Measurements from ENCODE around the gene CCDC82. TPM values are rescaled to one million over a fixed set of nuclear protein-coding genes. Genes with fewer than 3 reads are reported as not detected.
A peak's percentile ranks its signal among the peaks of the same experiment; 100 is the strongest.
"Not testable (repeated sequence)": the region's sequence is repeated elsewhere in the genome, so short reads cannot be mapped to it uniquely, and the experiment has no call there.

CCDC82 gene
- total RNA-seq, 1 donor from 2014 or later: 26.2 TPM

DNA sequence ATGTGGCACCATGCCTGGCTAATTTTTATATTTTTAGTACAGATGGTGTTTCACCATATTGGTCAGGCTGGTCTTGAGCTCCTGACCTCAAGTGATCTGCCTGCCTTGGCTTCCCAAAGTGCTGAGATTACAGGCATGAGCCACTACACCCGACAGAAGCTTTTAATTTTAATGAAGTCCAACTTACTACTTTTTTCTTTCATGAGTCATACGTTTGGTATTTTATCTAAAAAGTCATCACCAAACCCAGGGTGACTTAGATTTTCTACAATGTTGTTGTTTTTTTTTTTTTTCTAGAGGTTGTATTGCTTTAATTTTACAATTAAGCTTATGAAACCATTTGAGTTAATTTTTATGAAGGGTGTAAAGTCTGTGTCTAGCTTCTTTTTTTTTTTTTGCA lies 35.0 kb upstream of the CCDC82 start:
- Mint-ChIP-seq H3K4me3 (ENCODE audit: unreplicated experiment) (no peak overlapping the region), H3K27ac (ENCODE audit: unreplicated experiment) (no peak overlapping the region), H3K4me1 (ENCODE audit: low read depth, unreplicated experiment) (peaks cover 3% of the 10 kb centered on the region), H3K9me3 (ENCODE audit: unreplicated experiment) (peaks cover 1% of the 10 kb centered on the region), H3K36me3 (ENCODE audit: low read depth, unreplicated experiment) (no peaks in the 10 kb centered on the region), H3K27me3 (ENCODE audit: low read depth, unreplicated experiment) (no peaks in the 10 kb centered on the region)
- no peaks in the 10 kb centered on the region for H4K20me1 ChIP-seq (ENCODE audit: insufficient read depth, low read length)
- DNase-seq (ENCODE audit: low read depth) (peak; percentile 58), FAIRE-seq (no peak)
- H3K4me1 ChIP-seq (ENCODE audit: insufficient read depth, low read length): peaks cover 4% of the 10 kb centered on the region
- H3K27ac ChIP-seq (ENCODE audit: low read depth, low read length): no peak overlapping the region
- no peaks in the 10 kb centered on the region for H3K9me3 ChIP-seq (ENCODE audit: insufficient read depth, low read depth, low read length)
- H2AFZ ChIP-seq (ENCODE audit: low read depth, low read length): no peak overlapping the region
- no peaks in the 10 kb centered on the region for H3K79me2 ChIP-seq (ENCODE audit: insufficient read depth, low read length)
- H3K4me3 ChIP-seq (ENCODE audit: insufficient read depth, low read depth, low read length): no peak overlapping the region
- no peaks in the 10 kb centered on the region for H3K36me3 ChIP-seq (ENCODE audit: insufficient read depth, low read length)
- no peak overlapping the region for H3K9ac ChIP-seq (ENCODE audit: low read length)
- no peaks in the 10 kb centered on the region for H3K27me3 ChIP-seq (ENCODE audit: insufficient read depth, low read length)
- H3K4me2 ChIP-seq (ENCODE audit: low read length): no peak overlapping the region
- TF ChIP-seq, protein P1, sequence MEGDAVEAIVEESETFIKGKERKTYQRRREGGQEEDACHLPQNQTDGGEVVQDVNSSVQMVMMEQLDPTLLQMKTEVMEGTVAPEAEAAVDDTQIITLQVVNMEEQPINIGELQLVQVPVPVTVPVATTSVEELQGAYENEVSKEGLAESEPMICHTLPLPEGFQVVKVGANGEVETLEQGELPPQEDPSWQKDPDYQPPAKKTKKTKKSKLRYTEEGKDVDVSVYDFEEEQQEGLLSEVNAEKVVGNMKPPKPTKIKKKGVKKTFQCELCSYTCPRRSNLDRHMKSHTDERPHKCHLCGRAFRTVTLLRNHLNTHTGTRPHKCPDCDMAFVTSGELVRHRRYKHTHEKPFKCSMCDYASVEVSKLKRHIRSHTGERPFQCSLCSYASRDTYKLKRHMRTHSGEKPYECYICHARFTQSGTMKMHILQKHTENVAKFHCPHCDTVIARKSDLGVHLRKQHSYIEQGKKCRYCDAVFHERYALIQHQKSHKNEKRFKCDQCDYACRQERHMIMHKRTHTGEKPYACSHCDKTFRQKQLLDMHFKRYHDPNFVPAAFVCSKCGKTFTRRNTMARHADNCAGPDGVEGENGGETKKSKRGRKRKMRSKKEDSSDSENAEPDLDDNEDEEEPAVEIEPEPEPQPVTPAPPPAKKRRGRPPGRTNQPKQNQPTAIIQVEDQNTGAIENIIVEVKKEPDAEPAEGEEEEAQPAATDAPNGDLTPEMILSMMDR (IDR thresholded peaks at IDR 0.05; ENCODE audit: insufficient read depth, low read depth, low read length): no peak
- TF ChIP-seq EZH2 (IDR thresholded peaks at IDR 0.05; ENCODE audit: insufficient read depth, low read length): no peak

DNA sequence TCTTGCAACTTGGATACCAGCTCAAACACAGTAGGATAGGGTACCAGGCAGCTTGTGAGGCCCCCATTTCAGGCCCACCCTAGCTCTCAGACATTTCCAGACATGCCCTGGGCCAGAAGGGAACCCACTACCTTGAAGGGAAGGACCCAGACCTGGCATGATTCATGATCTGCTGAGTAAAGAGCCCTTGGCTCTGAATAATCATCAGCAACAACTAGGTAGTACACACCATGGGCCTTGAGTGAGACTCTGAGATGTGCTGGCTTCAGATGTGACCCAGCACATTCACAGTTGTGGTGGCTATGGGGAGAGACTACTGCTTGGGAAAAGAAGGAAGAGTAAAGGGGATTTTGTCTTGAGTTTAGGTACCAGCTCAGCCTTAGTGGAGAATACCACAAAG lies 23.7 kb upstream of the CCDC82 start:
- H3K4me1 Mint-ChIP-seq (ENCODE audit: low read depth, unreplicated experiment): peaks cover 4% of the 10 kb centered on the region
- FAIRE-seq (no peak), DNase-seq (ENCODE audit: low read depth) (no peak)
- no peaks in the 10 kb centered on the region for H3K79me2 ChIP-seq (ENCODE audit: insufficient read depth, low read length)
- H3K9ac ChIP-seq (ENCODE audit: low read length): no peak overlapping the region
- no peaks in the 10 kb centered on the region for H3K9me3 ChIP-seq (ENCODE audit: insufficient read depth, low read depth, low read length)
- H3K36me3 Mint-ChIP-seq (ENCODE audit: low read depth, unreplicated experiment): no peaks in the 10 kb centered on the region
- H3K27ac Mint-ChIP-seq (ENCODE audit: unreplicated experiment): no peak overlapping the region
- no peak for TF ChIP-seq EZH2 (IDR thresholded peaks at IDR 0.05; ENCODE audit: insufficient read depth, low read length)
- TF ChIP-seq, protein P1 (IDR thresholded peaks at IDR 0.05; ENCODE audit: insufficient read depth, low read depth, low read length): no peak
- H3K4me3 Mint-ChIP-seq (ENCODE audit: unreplicated experiment): no peak overlapping the region
- H4K20me1 ChIP-seq (ENCODE audit: insufficient read depth, low read length): no peaks in the 10 kb centered on the region
- no peak overlapping the region for H2AFZ ChIP-seq (ENCODE audit: low read depth, low read length)
- H3K27ac ChIP-seq (ENCODE audit: low read depth, low read length): no peak overlapping the region
- H3K4me3 ChIP-seq (ENCODE audit: insufficient read depth, low read depth, low read length): no peak overlapping the region
- H3K4me2 ChIP-seq (ENCODE audit: low read length): no peak overlapping the region
- no peaks in the 10 kb centered on the region for H3K27me3 Mint-ChIP-seq (ENCODE audit: low read depth, unreplicated experiment)
- no peaks in the 10 kb centered on the region for H3K4me1 ChIP-seq (ENCODE audit: insufficient read depth, low read length)
- H3K36me3 ChIP-seq (ENCODE audit: insufficient read depth, low read length): no peaks in the 10 kb centered on the region
- no peaks in the 10 kb centered on the region for H3K9me3 Mint-ChIP-seq (ENCODE audit: unreplicated experiment)
- no peaks in the 10 kb centered on the region for H3K27me3 ChIP-seq (ENCODE audit: insufficient read depth, low read length)

DNA sequence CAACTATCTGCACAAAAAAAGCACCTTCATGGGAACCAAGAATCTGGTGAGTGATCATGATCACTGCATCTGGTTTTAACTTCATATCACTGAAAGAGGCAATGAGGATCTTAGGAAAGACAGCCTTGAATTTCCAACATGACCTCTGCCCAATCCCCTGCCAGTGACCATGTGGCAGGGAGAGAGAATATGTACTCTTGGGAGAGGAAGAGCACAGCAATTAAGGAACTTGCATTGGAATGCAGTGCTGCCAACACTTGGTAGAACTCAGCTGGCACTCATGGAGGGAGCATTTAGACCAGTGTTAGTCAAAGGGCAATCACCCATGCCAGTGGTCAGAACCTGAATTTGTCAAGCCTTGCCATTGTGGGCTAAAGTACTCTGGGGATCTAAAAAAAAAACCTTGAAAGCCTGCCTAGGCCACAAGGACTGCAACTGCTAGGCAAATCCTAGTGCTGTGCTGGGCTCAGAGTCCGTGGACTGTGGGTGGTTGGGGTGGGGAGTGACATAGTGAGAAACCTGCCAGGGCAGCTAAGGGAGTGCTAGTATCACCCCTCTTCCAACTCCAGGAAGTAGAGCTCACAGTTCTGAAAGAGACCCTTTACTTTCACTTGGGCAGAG lies 23.2 kb upstream of the CCDC82 start:
- no peak overlapping the region for H2AFZ ChIP-seq (ENCODE audit: low read depth, low read length)

DNA sequence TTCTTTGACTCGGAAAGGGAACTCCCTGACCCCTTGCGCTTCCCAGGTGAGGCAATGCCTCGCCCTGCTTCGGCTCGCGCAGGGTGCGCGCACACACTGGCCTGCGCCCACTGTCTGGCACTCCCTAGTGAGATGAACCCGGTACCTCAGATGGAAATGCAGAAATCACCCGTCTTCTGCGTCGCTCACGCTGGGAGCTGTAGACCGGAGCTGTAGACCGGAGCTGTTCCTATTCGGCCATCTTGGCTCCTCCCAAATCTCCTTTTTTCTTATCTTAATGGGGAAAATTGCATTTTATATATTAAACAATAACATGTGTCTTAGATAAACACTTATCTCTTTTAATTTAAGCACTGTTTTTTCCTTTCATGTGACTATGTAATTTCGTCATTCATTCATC lies 21.7 kb upstream of the CCDC82 start:
- FAIRE-seq; H3K36me3 Mint-ChIP-seq (ENCODE audit: low read depth, unreplicated experiment); H2AFZ ChIP-seq (ENCODE audit: low read depth, low read length); DNase-seq (ENCODE audit: low read depth); H3K27me3 Mint-ChIP-seq (ENCODE audit: low read depth, unreplicated experiment); H3K27me3 ChIP-seq (ENCODE audit: insufficient read depth, low read length); H3K9me3 Mint-ChIP-seq (ENCODE audit: unreplicated experiment); H3K4me2 ChIP-seq (ENCODE audit: low read length); H3K4me1 Mint-ChIP-seq (ENCODE audit: low read depth, unreplicated experiment); H3K36me3 ChIP-seq (ENCODE audit: insufficient read depth, low read length); H3K9me3 ChIP-seq (ENCODE audit: insufficient read depth, low read depth, low read length); H3K4me1 ChIP-seq (ENCODE audit: insufficient read depth, low read length); H3K27ac ChIP-seq (ENCODE audit: low read depth, low read length); H4K20me1 ChIP-seq (ENCODE audit: insufficient read depth, low read length); H3K79me2 ChIP-seq (ENCODE audit: insufficient read depth, low read length); H3K4me3 ChIP-seq (ENCODE audit: insufficient read depth, low read depth, low read length); H3K9ac ChIP-seq (ENCODE audit: low read length); H3K27ac Mint-ChIP-seq (ENCODE audit: unreplicated experiment): not testable (repeated sequence)
- H3K4me3 Mint-ChIP-seq (ENCODE audit: unreplicated experiment): peak overlapping the region; percentile 69

More for the DNA sequence above, 23.2 kb upstream of the CCDC82 start:
- H3K27me3 Mint-ChIP-seq (ENCODE audit: low read depth, unreplicated experiment): no peaks in the 10 kb centered on the region
- H3K4me3 Mint-ChIP-seq (ENCODE audit: unreplicated experiment): no peak overlapping the region
- no peak for FAIRE-seq
- H3K27ac Mint-ChIP-seq (ENCODE audit: unreplicated experiment): no peak overlapping the region
- no peaks in the 10 kb centered on the region for H3K9me3 Mint-ChIP-seq (ENCODE audit: unreplicated experiment)
- H3K27ac ChIP-seq (ENCODE audit: low read depth, low read length): no peak overlapping the region
- no peaks in the 10 kb centered on the region for H3K36me3 Mint-ChIP-seq (ENCODE audit: low read depth, unreplicated experiment)
- no peak overlapping the region for H3K4me2 ChIP-seq (ENCODE audit: low read length)
- no peak overlapping the region for H3K9ac ChIP-seq (ENCODE audit: low read length)
- no peaks in the 10 kb centered on the region for H3K9me3 ChIP-seq (ENCODE audit: insufficient read depth, low read depth, low read length)
- TF ChIP-seq, protein P1 (IDR thresholded peaks at IDR 0.05; ENCODE audit: insufficient read depth, low read depth, low read length): no peak
- no peak for TF ChIP-seq EZH2 (IDR thresholded peaks at IDR 0.05; ENCODE audit: insufficient read depth, low read length)
- no peak overlapping the region for H3K4me3 ChIP-seq (ENCODE audit: insufficient read depth, low read depth, low read length)
- no peaks in the 10 kb centered on the region for H4K20me1 ChIP-seq (ENCODE audit: insufficient read depth, low read length)
- H3K79me2 ChIP-seq (ENCODE audit: insufficient read depth, low read length): no peaks in the 10 kb centered on the region
- H3K36me3 ChIP-seq (ENCODE audit: insufficient read depth, low read length): no peaks in the 10 kb centered on the region
- H3K4me1 Mint-ChIP-seq (ENCODE audit: low read depth, unreplicated experiment): peaks cover 4% of the 10 kb centered on the region
- H3K4me1 ChIP-seq (ENCODE audit: insufficient read depth, low read length): no peaks in the 10 kb centered on the region
- no peaks in the 10 kb centered on the region for H3K27me3 ChIP-seq (ENCODE audit: insufficient read depth, low read length)
- DNase-seq (ENCODE audit: low read depth): no peak
